MM.1S (cell line): Measurements from ENCODE around the gene CDC37L1.

Source experiments
- CTCF ChIP-seq: fragments of 300-600 bp; sonication (generic); IDR thresholded peaks from 2 replicates; pipeline ENCODE4 v1.5.1; 2016; ENCODE audit warnings: antibody characterized with exemption, low read length, mixed read lengths
- EZH2 ChIP-seq: fragments of 300-600 bp; sonication (generic); optimal IDR thresholded peaks from 2 replicates; pipeline ENCODE3; 2017; ENCODE audit warnings: low read depth, mild to moderate bottlenecking, antibody characterized with exemption, low read length, mixed read lengths
- EZH2phosphoT487 ChIP-seq: fragments of 300-600 bp; sonication (generic); IDR thresholded peaks from 2 replicates; pipeline ENCODE4 v1.6.1; 2018; ENCODE audit warnings: antibody characterized with exemption, low read length

GRCh38 chr9:4721736-4722135 is 42.4 kb downstream of the CDC37L1 start:
- TF ChIP-seq CTCF: no peak
- TF ChIP-seq EZH2: no peak
- TF ChIP-seq EZH2phosphoT487: no peak
